Measurements from ENCODE around the gene MKLN1.
A peak's percentile ranks its signal among the peaks of the same experiment; 100 is the strongest.
"Not testable (repeated sequence)": the region's sequence is repeated elsewhere in the genome, so short reads cannot be mapped to it uniquely, and the experiment has no call there.

MKLN1 gene

DNA sequence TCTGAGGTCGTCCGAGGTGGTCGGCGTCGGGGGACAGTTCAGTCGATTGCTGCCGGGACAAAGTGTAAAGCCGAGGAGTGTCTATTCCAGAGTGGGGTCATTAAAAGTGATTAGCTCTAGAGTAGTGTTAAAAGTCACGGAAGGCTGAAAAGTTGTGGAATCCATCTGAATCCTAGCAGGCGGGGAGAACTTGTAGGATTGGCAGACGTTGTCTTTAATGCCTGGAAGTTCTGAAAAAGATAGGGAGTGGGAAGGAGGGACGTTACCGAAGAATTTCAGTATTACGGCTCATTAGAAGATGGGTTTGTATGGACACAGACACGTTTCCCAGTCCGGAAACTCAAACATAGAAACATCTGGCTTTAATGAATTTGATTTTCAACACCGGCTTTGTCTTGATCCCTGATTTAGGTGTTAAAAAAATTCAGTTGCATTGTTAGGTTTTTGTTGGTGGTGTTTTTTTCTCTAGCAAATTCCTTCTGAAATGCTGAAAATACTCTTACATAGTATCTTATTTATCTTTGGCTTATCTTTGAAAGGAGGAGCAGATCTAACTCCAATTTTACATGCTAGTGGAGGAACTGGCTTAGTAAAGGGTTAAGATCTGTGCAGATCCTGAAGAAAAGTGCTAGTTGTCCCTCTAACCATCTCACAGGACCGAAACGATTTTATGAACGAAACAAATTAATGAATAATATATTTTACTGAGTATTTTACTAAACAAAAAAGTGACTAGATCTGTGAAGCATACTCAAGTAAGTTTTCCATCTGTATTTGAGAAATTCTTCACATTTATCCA lies 900 bp downstream of the MKLN1 start:
- Histone ChIP-seq H3K27me3 (replicated peaks) (no peaks in the 10 kb centered on the region), H3K36me3 (replicated peaks) (no peaks in the 10 kb centered on the region), H3K27ac (peak overlapping the region; percentile 93), H3K4me3 (ENCODE audit: low read depth, low read length) (peak overlapping the region; percentile 94)
- in situ Hi-C loops (cut with HindIII; ENCODE audit: low pct_ligation_motif_present, low sequenced_read_pairs) = no loop called here
- DNase-seq = peak; percentile 2
- TF ChIP-seq, protein P1, sequence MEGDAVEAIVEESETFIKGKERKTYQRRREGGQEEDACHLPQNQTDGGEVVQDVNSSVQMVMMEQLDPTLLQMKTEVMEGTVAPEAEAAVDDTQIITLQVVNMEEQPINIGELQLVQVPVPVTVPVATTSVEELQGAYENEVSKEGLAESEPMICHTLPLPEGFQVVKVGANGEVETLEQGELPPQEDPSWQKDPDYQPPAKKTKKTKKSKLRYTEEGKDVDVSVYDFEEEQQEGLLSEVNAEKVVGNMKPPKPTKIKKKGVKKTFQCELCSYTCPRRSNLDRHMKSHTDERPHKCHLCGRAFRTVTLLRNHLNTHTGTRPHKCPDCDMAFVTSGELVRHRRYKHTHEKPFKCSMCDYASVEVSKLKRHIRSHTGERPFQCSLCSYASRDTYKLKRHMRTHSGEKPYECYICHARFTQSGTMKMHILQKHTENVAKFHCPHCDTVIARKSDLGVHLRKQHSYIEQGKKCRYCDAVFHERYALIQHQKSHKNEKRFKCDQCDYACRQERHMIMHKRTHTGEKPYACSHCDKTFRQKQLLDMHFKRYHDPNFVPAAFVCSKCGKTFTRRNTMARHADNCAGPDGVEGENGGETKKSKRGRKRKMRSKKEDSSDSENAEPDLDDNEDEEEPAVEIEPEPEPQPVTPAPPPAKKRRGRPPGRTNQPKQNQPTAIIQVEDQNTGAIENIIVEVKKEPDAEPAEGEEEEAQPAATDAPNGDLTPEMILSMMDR (IDR thresholded peaks at IDR 0.05; ENCODE audit: low read depth, low read length, missing control alignments) = no peak

DNA sequence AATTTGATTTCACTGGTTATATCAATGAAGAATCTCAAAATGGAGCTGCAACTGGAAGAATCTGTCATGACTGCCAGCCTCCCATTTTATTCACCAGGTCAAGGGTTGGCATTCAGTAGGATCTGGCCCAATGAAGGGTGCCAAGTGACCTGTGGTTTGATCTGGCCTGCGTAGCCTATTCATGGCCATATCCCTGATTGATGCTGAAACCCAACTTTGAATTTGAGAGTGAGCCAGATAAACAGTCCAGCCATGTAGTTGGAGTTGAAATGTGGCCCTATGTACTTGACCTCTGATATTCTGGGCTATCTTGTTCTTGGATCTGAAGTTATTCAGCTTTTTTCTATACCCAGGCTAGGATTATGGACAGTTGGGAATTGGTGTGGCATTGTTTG lies 1.5 kb downstream of the MKLN1 start:
- in situ Hi-C loops (cut with HindIII; ENCODE audit: low pct_ligation_motif_present, low sequenced_read_pairs) = no loop called here
- Histone ChIP-seq H3K27me3 (replicated peaks) (no peaks in the 10 kb centered on the region), H3K36me3 (replicated peaks) (no peaks in the 10 kb centered on the region), H3K4me3 (ENCODE audit: low read depth, low read length) (peak overlapping the region; percentile 94), H3K27ac (peak overlapping the region; percentile 93)
- no peak for DNase-seq
- TF ChIP-seq, protein P1 (IDR thresholded peaks at IDR 0.05; ENCODE audit: low read depth, low read length, missing control alignments) = no peak

DNA sequence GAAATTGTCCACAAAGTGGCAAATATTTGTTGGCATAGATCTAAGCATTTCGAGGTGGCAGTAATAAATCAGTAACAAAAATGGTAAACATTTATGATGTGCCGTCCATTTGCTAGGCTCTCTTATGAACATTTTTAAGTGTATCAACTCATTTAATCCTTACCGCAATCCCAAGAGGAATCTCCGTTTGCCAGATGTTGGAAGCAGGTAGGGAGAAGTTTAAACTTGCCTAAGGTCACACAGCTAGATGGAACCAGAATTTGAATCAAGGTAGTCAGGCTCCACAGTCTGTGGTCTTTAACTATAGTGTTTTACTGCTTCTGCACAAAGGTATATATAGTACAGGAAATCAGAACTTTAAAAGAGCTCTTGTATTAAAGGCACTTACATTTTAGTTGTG lies 2.6 kb downstream of the MKLN1 start:
- Histone ChIP-seq H3K27me3 (replicated peaks) (no peaks in the 10 kb centered on the region), H3K36me3 (replicated peaks) (no peaks in the 10 kb centered on the region), H3K4me3 (ENCODE audit: low read depth, low read length) (no peak overlapping the region), H3K27ac (no peak overlapping the region)
- TF ChIP-seq, protein P1 (IDR thresholded peaks at IDR 0.05; ENCODE audit: low read depth, low read length, missing control alignments) = no peak
- no peak for DNase-seq
- in situ Hi-C loops (cut with HindIII; ENCODE audit: low pct_ligation_motif_present, low sequenced_read_pairs) = no loop called here

DNA sequence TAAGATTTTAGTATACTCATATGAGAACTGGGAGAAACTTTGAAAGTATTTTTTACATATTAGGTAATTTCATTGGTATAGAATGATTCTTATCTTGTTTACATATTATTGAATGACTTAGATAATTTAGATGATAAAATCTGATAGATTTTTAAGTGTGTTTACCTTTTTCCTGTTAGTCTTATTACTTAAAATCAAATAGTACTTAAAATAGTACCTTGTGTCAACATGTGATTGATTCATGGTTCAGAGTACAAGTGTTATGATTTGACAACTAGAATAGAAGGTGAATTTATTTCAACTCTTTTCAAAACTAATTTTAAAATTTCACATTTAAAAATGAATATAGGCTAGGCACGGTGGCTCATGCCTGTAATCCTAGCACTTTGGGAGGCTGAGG lies 4.1 kb downstream of the MKLN1 start:
- H3K4me3 ChIP-seq (ENCODE audit: low read depth, low read length) = no peak overlapping the region
- no peak overlapping the region for H3K27ac ChIP-seq
- no peaks in the 10 kb centered on the region for H3K27me3 ChIP-seq (replicated peaks)
- TF ChIP-seq, protein P1 (IDR thresholded peaks at IDR 0.05; ENCODE audit: low read depth, low read length, missing control alignments) = no peak
- no peaks in the 10 kb centered on the region for H3K36me3 ChIP-seq (replicated peaks)
- DNase-seq = no peak
- in situ Hi-C loops (cut with HindIII; ENCODE audit: low pct_ligation_motif_present, low sequenced_read_pairs) = no loop called here

DNA sequence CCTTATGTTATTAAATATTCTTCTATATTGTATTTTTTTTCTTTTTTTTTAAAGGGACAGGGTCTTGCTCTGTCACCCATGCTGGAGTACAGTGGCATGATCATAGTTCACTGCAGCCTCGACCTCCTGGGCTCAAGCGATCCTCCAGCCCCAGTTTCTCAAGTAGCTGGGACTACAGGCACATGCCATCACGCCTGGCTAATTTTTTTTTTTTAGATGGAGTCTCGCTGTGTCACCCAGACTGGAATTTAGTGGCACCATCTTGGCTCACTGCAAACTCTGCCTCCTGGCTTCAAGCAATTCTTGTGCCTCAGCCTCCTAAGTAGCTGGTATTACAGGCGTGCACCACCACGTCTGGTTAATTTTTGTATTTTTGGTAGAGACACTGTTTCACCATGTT lies 5.1 kb downstream of the MKLN1 start:
- H3K27ac ChIP-seq; DNase-seq; H3K36me3 ChIP-seq (replicated peaks); in situ Hi-C loops (cut with HindIII; ENCODE audit: low pct_ligation_motif_present, low sequenced_read_pairs); H3K4me3 ChIP-seq (ENCODE audit: low read depth, low read length); H3K27me3 ChIP-seq (replicated peaks): not testable (repeated sequence)

DNA sequence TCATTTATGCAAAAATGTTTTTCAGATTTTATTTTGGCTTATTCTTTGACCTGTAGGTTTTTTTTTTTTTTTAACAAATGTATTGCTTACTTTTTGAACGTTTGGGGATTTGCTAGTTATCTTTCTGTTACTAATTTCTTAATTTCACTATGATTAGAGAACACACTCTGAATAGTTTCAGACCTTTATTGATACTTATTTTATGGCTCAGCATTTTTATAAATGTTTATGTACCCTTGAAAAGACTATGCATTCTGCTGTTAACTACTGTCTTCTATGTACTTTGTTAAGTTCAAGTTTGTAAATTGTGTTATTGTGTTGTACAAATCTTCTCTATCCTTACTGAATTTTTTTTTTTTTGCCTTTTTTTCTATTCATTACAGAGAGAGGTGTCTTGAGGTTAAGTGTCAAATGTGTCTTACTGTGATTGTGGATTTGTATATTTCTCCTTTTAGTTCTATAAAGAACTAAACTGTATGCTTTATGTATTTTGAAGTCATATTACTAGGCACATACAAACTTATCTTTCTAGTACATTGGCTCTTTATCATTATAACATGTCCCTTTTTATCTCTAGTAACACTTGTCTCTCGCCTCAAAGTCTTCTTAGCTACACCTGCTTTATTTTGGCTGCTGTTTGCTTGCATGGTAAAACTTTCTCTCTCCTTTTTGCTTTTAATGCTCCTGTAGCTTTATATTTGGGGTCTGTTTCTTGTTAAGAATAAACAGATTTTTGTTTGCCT lies 8.1 kb downstream of the MKLN1 start:
- TF ChIP-seq, protein P1 (IDR thresholded peaks at IDR 0.05; ENCODE audit: low read depth, low read length, missing control alignments) = no peak
- no peak for DNase-seq
- Histone ChIP-seq H3K27ac (no peak overlapping the region), H3K36me3 (replicated peaks) (no peaks in the 10 kb centered on the region), H3K4me3 (ENCODE audit: low read depth, low read length) (no peak overlapping the region), H3K27me3 (replicated peaks) (no peaks in the 10 kb centered on the region)
- in situ Hi-C loops (cut with HindIII; ENCODE audit: low pct_ligation_motif_present, low sequenced_read_pairs) = no loop called here
